H9 (cell line): ENCODE measurements around the gene SMIM26. TPM values are rescaled to one million over a fixed set of nuclear protein-coding genes. Genes with fewer than 3 reads are reported as not detected.

Experiments
- DNase-seq: peaks from one replicate; pipeline ENCODE4 v3.0.0-alpha.2; 2017
- H2AFZ ChIP-seq: one replicate; pipeline ENCODE4 v1.6.1; 2013; ENCODE audit warnings: mild to moderate bottlenecking, low read length, control low read depth, moderate library complexity
- H2AK5ac ChIP-seq: 2 replicates; pipeline ENCODE4 v1.6.1; 2013; ENCODE audit warnings: low read length, control low read depth, mixed read lengths; ENCODE audit not compliant: insufficient read length
- H2BK120ac ChIP-seq: one replicate; pipeline ENCODE4 v1.6.1; 2013; ENCODE audit warnings: low read depth, mild to moderate bottlenecking, low read length, control low read depth, inconsistent platforms; ENCODE audit not compliant: poor library complexity, severe bottlenecking
- H2BK12ac ChIP-seq: 2 replicates; pipeline ENCODE4 v1.6.1; 2013; ENCODE audit warnings: low read length, control low read depth, mixed read lengths, low read depth; ENCODE audit not compliant: insufficient read length
- H2BK15ac ChIP-seq: 2 replicates; pipeline ENCODE4 v1.6.1; 2013; ENCODE audit warnings: low read depth, low read length, control low read depth
- H2BK20ac ChIP-seq: one replicate; pipeline ENCODE4 v1.6.1; 2013; ENCODE audit warnings: low read depth, mild to moderate bottlenecking, low read length, control low read depth, inconsistent platforms; ENCODE audit not compliant: poor library complexity, severe bottlenecking
- H2BK5ac ChIP-seq: 2 replicates; pipeline ENCODE4 v1.6.1; 2013; ENCODE audit warnings: low read length, control low read depth, mixed read lengths; ENCODE audit not compliant: insufficient read length
- H3K14ac ChIP-seq: 2 replicates; pipeline ENCODE4 v1.6.1; 2013; ENCODE audit warnings: low read length, control low read depth; ENCODE audit not compliant: insufficient read depth
- H3K18ac ChIP-seq: 2 replicates; pipeline ENCODE4 v1.6.1; 2013; ENCODE audit warnings: low read depth, mild to moderate bottlenecking, mixed read lengths, low read length, control low read depth; ENCODE audit not compliant: insufficient read length
- H3K23ac ChIP-seq: 2 replicates; pipeline ENCODE4 v1.6.1; 2013; ENCODE audit warnings: low read length, control low read depth, mixed read lengths, low read depth; ENCODE audit not compliant: insufficient read length
- H3K23me2 ChIP-seq: 2 replicates; pipeline ENCODE4 v1.6.1; 2013; ENCODE audit warnings: low read depth, mild to moderate bottlenecking, mixed read lengths, low read length, control low read depth; ENCODE audit not compliant: insufficient read length, poor library complexity, severe bottlenecking
- H3K27ac ChIP-seq: 2 replicates; pipeline ENCODE4 v1.5.1; 2013; ENCODE audit warnings: low read length, control low read depth, mixed read lengths, low read depth; ENCODE audit not compliant: insufficient read length
- H3K27me3 ChIP-seq: 2 replicates; pipeline ENCODE4 v1.6.1; 2013; ENCODE audit warnings: low read length, control low read depth, inconsistent platforms; ENCODE audit not compliant: insufficient read depth
- H3K4ac ChIP-seq: 2 replicates; pipeline ENCODE4 v1.6.1; 2013; ENCODE audit warnings: low read depth, mild to moderate bottlenecking, control low read depth, inconsistent platforms, low read length, moderate library complexity
- H3K4me1 ChIP-seq: 2 replicates; pipeline ENCODE4 v1.6.1; 2013; ENCODE audit warnings: low read length, control low read depth, inconsistent platforms; ENCODE audit not compliant: insufficient read depth
- H3K4me2 ChIP-seq: 2 replicates; pipeline ENCODE4 v1.6.1; 2013; ENCODE audit warnings: low read length, control low read depth, mixed read lengths; ENCODE audit not compliant: insufficient read length, insufficient read depth
- H3K56ac ChIP-seq: 2 replicates; pipeline ENCODE4 v1.6.1; 2013; ENCODE audit warnings: low read depth, mild to moderate bottlenecking, mixed read lengths, low read length, control low read depth; ENCODE audit not compliant: insufficient read length
- H3K79me1 ChIP-seq: 2 replicates; pipeline ENCODE4 v1.6.1; 2013; ENCODE audit warnings: low read depth, mild to moderate bottlenecking, moderate library complexity, low read length, control low read depth, inconsistent platforms; ENCODE audit not compliant: insufficient read depth, poor library complexity, severe bottlenecking
- H3K79me2 ChIP-seq: 2 replicates; pipeline ENCODE4 v1.6.1; 2013; ENCODE audit warnings: low read length, control low read depth, inconsistent platforms; ENCODE audit not compliant: insufficient read depth
- H3K9ac ChIP-seq: 2 replicates; pipeline ENCODE4 v1.6.1; 2013; ENCODE audit warnings: low read length, control low read depth, mixed read lengths; ENCODE audit not compliant: insufficient read length; ENCODE audit errors: extremely low read depth
- H3K9me3 ChIP-seq: one replicate; pipeline ENCODE4 v1.6.1; 2013; ENCODE audit warnings: low read depth, low read length, inconsistent platforms; ENCODE audit not compliant: control insufficient read depth
- H3T11ph ChIP-seq: one replicate; pipeline ENCODE4 v1.6.1; 2013; ENCODE audit warnings: mild to moderate bottlenecking, low read length, control low read depth, inconsistent platforms
- H4K20me1 ChIP-seq: one replicate; pipeline ENCODE4 v1.6.1; 2013; ENCODE audit not compliant: control insufficient read depth, insufficient read length, insufficient read depth
- H4K5ac ChIP-seq: 2 replicates; pipeline ENCODE4 v1.6.1; 2013; ENCODE audit warnings: low read depth, mild to moderate bottlenecking, mixed read lengths, low read length, control low read depth; ENCODE audit not compliant: insufficient read length
- H4K8ac ChIP-seq: replicated peaks from 2 replicates; pipeline ENCODE4 v1.6.1; 2013; ENCODE audit warnings: low read length, control low read depth, mixed read lengths, low read depth; ENCODE audit not compliant: insufficient read length
- H4K91ac ChIP-seq: 2 replicates; pipeline ENCODE4 v1.6.1; 2013; ENCODE audit warnings: low read depth, mild to moderate bottlenecking, moderate library complexity, mixed read lengths, low read length, control low read depth; ENCODE audit not compliant: insufficient read length
- H3K27ac Mint-ChIP-seq, 3 experiments: 2 replicates in 2 of 3; 3 replicates in 1 of 3; pipeline ENCODE4 v1.8.0; 2020 to 2021; ENCODE audit warnings: mixed read lengths in 3 of 3, mild to moderate bottlenecking in 1 of 3, moderate library complexity in 1 of 3
- H3K27me3 Mint-ChIP-seq: 2 replicates; pipeline ENCODE4 v1.8.0; 2021; ENCODE audit warnings: low read depth, mild to moderate bottlenecking, moderate library complexity, mixed read lengths
- H3K36me3 Mint-ChIP-seq, 3 experiments: 2 replicates in 2 of 3; 3 replicates in 1 of 3; pipeline ENCODE4 v1.8.0; 2020 to 2021; ENCODE audit warnings: low read depth in 3 of 3, mixed read lengths in 3 of 3; ENCODE audit not compliant: insufficient read depth in 1 of 3
- H3K4me1 Mint-ChIP-seq, 2 experiments: 2 replicates each; pipeline ENCODE4 v1.8.0; 2020; ENCODE audit warnings: mixed read lengths in 2 of 2
- H3K4me3 Mint-ChIP-seq, 2 experiments: 2 replicates in 1 of 2; 3 replicates in 1 of 2; pipeline ENCODE4 v1.8.0; 2020 to 2021; ENCODE audit warnings: mild to moderate bottlenecking in 2 of 2, mixed read lengths in 2 of 2, moderate library complexity in 1 of 2
- H3K9me3 Mint-ChIP-seq, 2 experiments: 2 replicates in 1 of 2; 3 replicates in 1 of 2; pipeline ENCODE4 v1.8.0; 2020; ENCODE audit warnings: mild to moderate bottlenecking in 2 of 2, mixed read lengths in 2 of 2, moderate library complexity in 1 of 2
- CTCF ChIP-seq: fragments of 200-600 bp; sonication (generic); conservative IDR thresholded peaks from 3 replicates; pipeline ENCODE4 v1.8.0; 2021; ENCODE audit warnings: antibody characterized with exemption, mild to moderate bottlenecking
- WGBS: extraction: QIAGEN DNeasy Blood & Tissue Kit; methylation state at CpG from one replicate; pipeline ENCODE4 v1.1.7; 2013; ENCODE audit warnings: missing lambda C conversion rate, low lambda C conversion rate, mixed read lengths; ENCODE audit not compliant: insufficient read length; ENCODE audit errors: extremely low coverage; 5-methylcytosine and 5-hydroxymethylcytosine counted together
- total RNA-seq: library from RNA; stranded (reverse); gene quantifications from 2 replicates; pipeline ENCODE4 v1.2.1, GENCODE V29; 2021

Gene SMIM26
- total RNA-seq, 1 experiment from 2014 or later, result 75.9 TPM

DNA sequence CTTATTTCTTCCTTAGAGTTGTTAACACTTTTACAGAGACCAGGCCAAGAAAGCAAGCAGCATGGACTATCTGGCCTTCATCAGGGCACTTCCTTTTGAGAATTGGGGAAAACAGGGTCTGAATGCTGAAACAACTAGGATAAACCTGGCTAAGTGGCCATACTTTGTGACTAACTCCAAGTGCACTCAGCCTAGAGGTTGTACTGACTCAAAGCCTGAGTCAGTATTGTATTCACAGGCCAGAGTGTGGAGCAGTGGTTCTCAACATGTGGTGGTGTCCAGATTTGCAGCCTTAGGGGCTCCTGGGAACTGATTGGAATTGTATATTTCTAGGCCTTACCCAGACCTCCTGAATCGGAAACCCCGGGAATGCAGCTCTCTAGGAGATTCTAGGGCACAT lies 39.4 kb upstream of the SMIM26 start:
- Histone ChIP-seq H3K14ac (no peak overlapping the region), H2BK12ac (no peak overlapping the region), H2BK5ac (no peak overlapping the region), H4K91ac (no peak overlapping the region), H4K8ac (no peak overlapping the region), H2AFZ (no peak overlapping the region), H3K4me2 (no peak overlapping the region), H3K27me3 (no peaks in the 10 kb centered on the region), H2BK15ac (no peak overlapping the region), H3K79me1 (no peaks in the 10 kb centered on the region), H3T11ph (no peak overlapping the region), H3K23me2 (no peaks in the 10 kb centered on the region), H3K56ac (no peak overlapping the region), H3K23ac (no peak overlapping the region), H4K20me1 (no peaks in the 10 kb centered on the region), H3K9ac (no peak overlapping the region), H2BK120ac (no peak overlapping the region), H3K79me2 (no peaks in the 10 kb centered on the region), H3K4me1 (no peaks in the 10 kb centered on the region), H3K18ac (no peak overlapping the region), H2BK20ac (no peak overlapping the region), H3K9me3 (no peaks in the 10 kb centered on the region), H2AK5ac (no peak overlapping the region), H3K4ac (no peak overlapping the region), H3K27ac (no peak overlapping the region), H4K5ac (no peak overlapping the region)
- Mint-ChIP-seq H3K36me3 (peaks cover 40 to 87% (median 81%) of the 10 kb centered on the region in 3 experiments; a peak in 6 of 7 replicates), H3K9me3 (no peaks in the 10 kb centered on the region), H3K4me3 (no peak overlapping the region), H3K27me3 (no peaks in the 10 kb centered on the region), H3K27ac (no peak overlapping the region), H3K4me1 (no peaks in the 10 kb centered on the region)
- DNase-seq, result no peak
- TF ChIP-seq CTCF, result no peak
- WGBS, result no CpG with 5 or more reads among the region's 2 CpGs
